ENCODE data around the gene COQ8A.

The COQ8A gene

DNA sequence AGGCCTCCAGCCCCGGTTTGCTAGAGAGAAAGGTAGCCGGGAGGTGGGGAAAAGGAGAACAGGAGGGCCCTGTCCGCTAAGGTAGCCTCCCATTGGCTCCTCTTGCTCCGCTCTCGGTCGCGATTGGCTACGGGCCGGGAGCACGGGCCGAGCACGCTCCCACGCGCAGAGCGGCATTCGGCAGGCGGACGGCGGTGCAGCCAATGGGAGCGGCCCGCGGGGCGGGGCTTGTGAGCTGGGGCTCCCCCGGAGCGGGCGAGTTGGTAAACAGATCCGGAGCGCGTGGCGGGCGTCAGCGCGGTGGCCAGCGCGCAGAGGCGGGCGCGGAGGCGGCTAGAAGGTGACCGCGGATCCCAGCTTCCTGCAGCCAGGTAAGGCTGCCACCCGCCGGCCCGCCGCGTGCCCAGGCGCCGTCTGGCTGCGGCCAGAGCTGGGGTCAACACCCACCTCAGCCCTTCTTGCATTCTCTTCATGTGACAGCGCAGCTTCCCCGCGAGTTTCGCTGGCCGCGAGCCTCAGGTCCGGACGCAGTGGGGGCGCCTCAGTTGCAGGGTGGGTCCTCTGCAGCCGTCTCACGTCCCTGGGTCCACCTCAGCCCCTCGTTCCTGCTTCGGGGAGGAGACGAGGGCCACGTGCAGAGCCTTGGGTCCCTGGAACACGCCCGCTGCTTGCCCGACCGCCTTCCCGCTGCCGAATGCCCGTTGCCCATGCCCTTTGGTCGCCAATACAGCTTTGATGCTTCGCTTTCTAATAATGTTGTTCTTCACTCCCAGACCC is at the start of gene COQ8A:
Gene COQ8A, plus strand, starts transcription at position 266 of the 777 bp plus-strand sequence. CDS start 21,092 bp downstream, outside the sequence.
- peak; percentile 99 for DNase-seq (ENCODE audit: low read depth, low spot score)

DNA sequence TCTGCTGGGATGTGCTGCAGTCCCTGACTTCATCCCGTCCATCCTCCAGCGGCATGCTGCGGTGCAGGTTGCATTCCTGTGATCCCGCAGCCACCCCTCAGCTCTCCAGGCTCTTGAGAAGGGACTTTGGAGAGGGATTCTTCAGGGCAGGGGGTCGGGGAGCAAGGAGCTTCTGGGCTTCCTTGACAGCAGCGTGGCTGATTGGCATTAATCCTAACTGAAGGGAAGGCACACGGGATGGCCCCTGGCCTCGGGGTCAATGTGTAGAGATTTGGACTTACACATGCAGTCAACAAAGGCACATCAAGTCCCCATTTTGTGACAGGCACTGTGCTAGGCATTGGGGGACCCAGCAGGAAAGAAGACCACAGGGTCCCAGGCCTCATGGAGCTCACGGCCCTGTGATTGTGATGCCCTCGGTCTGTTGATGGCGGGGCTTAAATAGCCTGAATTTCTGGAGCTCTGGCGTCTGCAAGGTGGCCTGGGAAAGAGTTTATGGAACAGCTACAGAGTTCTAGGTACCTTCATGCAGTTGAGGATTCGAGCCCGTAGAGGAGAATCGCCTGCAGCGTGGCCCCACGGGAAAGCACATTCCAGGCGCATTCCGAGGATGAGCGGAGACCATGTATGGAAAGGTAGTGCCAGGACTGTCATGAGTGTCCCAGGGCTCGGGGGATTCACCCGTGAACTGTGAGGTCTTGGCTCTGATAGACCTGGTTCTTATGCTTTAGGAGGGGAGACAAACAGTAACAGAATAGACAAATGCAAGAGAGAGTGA is 49.6 kb upstream of the COQ8A start:
- no peak for DNase-seq (ENCODE audit: low read depth, low spot score)

DNA sequence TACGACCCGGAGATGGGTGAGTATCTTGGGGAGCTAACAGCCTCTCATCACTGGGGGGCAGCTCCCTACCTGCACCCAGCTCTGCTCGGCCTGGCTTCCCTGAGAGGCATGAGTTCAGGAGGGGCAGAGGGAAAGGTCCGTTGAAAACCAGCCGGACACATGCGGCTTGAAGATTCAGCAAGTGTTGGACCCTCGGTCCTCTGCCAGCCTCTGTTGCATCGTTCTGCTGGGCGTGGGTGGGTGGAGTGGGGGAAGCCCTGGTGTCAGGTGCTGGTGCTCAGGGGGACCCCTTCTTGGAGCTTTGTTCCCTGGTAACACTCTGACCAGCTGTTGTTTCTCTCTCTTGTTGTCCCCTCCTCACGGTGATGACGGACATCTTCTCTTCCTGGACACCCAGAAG is 48.7 kb upstream of the COQ8A start:
- DNase-seq (ENCODE audit: low read depth, low spot score), result no peak

- no peak for DNase-seq (ENCODE audit: low read depth, low spot score)
These were observed 48.1 kb upstream of the COQ8A start for GRCh38 chr1:226891846-226892523.

- DNase-seq (ENCODE audit: low read depth, low spot score), result no peak
These were observed 47.6 kb upstream of the COQ8A start for GRCh38 chr1:226892524-226892875.

GRCh38 chr1:226893936-226894335 is 46.2 kb upstream of the COQ8A start:
- DNase-seq (ENCODE audit: low read depth, low spot score), result no peak

DNA sequence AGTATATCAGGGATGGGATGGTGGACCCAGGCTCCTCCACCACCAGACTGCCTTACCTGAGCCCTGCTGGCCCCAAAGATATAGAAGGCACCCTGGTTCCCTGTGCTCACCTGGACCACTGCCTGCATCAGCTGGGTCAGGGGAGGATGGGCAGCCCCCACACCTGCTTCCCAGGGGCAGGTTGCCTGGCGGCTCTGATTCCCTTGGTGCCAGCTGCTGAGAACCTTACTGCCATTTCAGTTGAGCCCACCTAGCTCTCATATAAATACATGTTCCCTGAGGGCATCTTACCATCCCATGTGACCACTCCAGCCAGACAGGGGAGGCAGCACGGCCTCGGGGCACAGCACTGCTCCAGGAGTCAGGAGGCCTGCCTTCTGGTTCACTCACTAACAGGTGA is 45.3 kb upstream of the COQ8A start:
- no peak for DNase-seq (ENCODE audit: low read depth, low spot score)

GRCh38 chr1:226895644-226896043 is 44.5 kb upstream of the COQ8A start:
- DNase-seq (ENCODE audit: low read depth, low spot score), result no peak

DNA sequence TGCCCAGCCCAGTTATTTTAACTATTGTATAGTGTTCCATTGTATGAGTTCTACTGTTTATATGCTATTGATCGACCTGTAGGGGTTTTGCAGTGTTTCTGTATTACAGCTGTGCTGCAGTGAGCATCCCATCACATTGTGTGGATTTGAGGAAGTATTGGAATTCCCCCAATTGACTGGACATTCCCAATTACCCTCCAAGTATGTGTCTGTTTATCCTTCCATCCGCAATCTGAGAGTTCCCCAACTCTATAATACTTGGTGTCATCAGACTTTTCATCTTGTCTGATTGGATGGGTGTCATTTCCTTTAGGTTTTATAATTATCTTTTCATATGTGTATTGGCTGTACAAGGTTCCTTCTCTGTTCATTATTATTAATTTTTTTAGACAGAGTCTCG is 41.8 kb upstream of the COQ8A start:
- DNase-seq (ENCODE audit: low read depth, low spot score), result no peak

DNA sequence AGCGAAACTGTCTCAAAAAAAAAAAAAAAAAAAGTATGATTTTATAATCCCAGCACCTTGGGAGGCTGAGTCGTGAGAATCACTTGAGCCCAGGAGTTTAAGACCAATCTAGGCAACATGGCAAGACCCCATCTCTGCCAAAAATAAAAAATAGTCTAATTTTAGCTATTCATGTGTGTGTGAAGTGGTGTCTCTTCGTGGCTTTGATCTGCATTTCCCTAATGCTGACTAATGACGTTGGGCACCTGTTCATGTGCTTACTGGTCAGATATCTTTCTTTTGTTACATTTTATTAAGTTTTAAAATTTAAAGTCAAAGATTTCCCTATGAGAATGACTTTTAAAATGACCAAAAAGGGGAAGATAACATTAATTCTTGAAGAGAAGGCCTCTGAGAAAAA is 38.7 kb upstream of the COQ8A start:
- DNase-seq (ENCODE audit: low read depth, low spot score), result no peak

GRCh38 chr1:226902601-226903000 is 37.5 kb upstream of the COQ8A start:
- DNase-seq (ENCODE audit: low read depth, low spot score), result no peak

- DNase-seq (ENCODE audit: low read depth, low spot score), result peak; percentile 60
These were observed 36.0 kb upstream of the COQ8A start for GRCh38 chr1:226903819-226904716.

DNA sequence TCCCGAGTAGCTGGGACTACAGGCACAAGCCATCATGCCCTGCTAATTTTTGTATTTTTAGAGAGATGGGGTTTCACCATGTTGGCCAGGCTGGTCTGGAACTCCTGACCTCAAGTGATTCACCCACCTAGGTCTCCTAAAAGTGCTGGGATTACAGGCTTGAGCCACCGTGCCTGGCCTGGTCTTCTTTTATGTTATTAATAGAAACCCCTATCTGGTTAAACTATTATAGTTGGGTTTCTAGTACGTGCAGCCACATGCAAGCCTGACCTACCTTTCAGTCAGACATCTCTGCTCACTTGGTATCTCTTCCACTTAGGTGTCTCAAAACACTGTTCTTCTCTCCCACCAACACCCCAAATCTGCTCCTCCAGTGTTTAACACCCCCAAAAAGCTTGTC is 35.3 kb upstream of the COQ8A start:
- no peak for DNase-seq (ENCODE audit: low read depth, low spot score)

DNA sequence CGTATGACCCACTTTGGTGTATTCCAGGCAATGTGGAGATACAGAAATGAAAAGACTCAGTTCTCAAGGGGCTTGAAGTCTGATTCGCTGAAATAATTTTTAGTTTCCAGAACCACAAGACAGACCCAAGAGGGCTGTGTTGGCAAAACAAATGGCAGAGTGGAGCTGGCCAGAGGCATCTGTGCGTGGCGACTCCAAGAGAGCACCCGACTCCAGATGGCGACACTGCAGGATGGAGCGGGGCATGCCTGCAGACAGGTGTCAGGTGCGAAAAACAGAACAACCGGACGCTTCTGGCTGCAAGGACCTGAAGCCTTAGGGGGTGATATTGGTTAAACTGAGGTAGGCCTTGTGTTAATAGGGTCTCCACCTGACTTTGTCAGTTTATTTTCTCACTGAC is 31.7 kb upstream of the COQ8A start:
- DNase-seq (ENCODE audit: low read depth, low spot score), result no peak

- no peak for DNase-seq (ENCODE audit: low read depth, low spot score)
These were observed 31.2 kb upstream of the COQ8A start for GRCh38 chr1:226908913-226909312.

- no peak for DNase-seq (ENCODE audit: low read depth, low spot score)
These were observed 27.4 kb upstream of the COQ8A start for GRCh38 chr1:226912587-226913176.

DNA sequence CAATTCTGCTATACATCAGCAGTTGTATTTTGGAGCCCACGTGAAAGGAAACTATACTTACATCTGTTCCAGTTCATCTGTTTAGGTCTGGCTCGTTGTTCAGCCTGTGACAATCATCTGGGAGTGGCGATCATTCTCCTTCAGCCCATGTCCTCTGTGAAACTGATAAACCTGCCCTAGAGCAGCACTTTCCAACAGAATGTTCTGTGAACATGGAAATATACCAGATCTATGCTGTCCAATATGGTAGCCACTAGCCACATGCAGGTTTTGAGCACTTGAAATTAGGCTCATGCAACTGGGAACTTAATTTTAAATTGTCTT is 24.5 kb upstream of the COQ8A start:
- DNase-seq (ENCODE audit: low read depth, low spot score), result no peak

DNA sequence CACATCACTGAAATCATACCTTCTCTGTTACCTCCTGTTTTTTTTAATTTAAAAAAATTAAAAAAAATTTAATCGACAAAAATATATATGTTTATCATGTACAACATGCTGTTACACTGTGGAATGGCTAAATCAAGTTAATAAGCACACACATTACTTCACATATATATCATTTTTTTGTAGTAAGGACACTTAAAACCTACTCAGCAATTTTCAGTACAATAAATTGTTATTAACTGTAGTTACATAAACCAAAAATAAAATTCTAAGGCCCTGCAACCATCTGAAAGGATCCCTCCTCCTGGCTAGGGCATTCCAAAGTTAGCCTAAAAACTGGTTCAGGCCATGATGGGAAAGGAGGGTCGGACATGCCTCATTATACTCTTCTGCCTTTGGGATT is 23.6 kb upstream of the COQ8A start:
- DNase-seq (ENCODE audit: low read depth, low spot score), result no peak

DNA sequence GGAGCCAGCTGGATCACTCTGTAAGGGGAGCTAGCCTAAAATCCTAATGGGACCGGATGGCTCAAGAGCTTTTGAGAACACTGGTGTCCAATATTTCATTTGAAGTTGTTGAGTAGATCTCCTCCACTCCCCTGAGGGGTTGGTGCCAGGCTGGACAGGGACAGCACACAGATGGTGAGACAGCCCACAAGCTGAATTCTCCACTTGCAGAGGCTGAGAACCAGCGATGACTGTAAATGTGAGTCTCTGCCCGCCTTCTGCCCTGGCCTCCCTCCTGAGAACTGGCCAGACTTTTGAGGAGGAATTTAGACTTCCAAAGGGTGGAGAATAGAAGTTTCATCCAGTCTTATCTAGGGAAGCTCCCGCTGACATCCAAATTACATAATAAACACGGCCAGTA is 20.5 kb upstream of the COQ8A start:
- no peak for DNase-seq (ENCODE audit: low read depth, low spot score)

- DNase-seq (ENCODE audit: low read depth, low spot score), result no peak
These were observed 20.1 kb upstream of the COQ8A start for GRCh38 chr1:226919995-226920394.

DNA sequence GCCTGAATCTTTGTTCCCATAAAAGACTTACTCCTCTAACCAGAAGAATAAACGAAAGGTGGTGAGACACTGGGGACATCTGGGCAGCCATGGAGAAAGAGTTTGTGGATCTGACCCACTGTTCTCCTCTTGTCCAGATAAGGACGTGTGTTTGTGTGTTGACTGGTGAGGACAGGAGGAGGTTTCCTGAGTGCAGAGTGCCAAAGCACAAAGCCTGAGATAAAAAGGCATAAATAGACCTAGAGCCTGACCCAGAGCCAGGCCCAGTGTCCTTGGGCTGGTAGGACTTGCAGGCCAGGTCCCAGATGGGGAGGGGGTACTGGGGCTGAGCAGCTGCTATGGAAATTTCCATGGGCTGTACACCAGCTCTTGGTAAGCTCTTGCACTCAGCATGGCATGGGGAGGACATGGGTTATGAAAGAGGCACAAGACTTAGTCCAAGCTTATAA is 19.6 kb upstream of the COQ8A start:
- DNase-seq (ENCODE audit: low read depth, low spot score), result no peak

Data from brain pericyte (primary cell).